ENCODE data around the gene C13orf46. TPM values are rescaled to one million over a fixed set of nuclear protein-coding genes. Genes with fewer than 3 reads are reported as not detected.

The C13orf46 gene
- polyA plus RNA-seq, 3 donors, result 0.06 to 0.18 (median 0.15) TPM

DNA sequence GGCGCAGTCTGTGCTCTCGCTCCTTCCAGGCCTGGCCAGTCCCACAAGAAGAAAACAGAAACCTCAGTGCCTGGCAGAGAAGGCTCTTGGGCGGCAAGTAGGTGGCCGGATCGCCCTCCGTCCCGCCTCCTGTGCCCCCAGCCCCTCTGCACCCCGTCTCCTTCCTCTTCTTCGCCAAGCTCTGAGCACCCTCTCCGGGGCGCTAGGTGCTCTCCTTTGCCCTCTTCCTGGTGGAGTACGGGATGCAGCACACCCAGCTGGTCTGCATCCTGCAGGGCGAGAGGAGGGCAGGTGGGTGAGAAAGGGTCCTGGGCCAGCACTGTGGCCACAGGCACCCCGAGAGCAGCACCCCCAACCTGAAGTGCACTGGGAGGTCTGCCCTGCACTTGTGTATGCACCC lies 17.3 kb downstream of the C13orf46 start:
- no peak for DNase-seq

DNA sequence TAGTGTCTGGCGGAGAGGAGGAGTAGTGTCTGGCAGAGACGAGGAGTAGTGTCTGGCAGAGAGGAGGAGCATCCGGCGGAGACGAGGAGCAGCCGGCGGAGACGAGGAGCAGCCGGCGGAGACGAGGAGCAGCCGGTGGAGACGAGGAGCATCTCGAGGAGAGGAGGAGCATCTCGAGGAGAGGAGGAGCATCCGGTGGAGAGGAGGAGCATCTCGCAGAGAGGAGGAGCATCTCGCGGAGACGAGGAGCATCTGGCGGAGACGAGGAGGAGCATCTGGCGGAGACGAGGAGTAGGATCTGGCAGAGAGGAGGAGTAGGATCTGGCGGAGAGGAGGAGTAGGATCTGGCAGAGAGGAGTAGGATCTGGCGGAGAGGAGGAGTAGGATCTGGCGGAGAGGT lies 18.2 kb downstream of the C13orf46 start:
- DNase-seq, result no peak

DNA sequence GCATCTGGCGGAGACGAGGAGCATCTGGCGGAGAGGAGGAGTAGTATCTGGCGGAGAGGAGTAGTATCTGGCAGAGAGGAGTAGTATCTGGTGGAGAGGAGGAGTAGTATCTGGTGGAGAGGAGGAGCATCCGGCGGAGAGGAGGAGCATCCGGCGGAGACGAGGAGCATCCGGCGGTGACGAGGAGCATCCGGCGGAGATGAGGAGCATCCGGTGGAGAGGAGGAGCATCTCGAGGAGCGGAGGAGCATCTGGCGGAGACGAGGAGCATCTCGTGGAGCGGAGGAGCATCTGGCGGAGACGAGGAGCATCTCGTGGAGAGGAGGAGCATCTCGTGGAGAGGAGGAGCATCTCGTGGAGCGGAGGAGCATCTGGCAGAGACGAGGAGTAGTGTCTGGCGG lies 18.6 kb downstream of the C13orf46 start:
- no peak for DNase-seq

DNA sequence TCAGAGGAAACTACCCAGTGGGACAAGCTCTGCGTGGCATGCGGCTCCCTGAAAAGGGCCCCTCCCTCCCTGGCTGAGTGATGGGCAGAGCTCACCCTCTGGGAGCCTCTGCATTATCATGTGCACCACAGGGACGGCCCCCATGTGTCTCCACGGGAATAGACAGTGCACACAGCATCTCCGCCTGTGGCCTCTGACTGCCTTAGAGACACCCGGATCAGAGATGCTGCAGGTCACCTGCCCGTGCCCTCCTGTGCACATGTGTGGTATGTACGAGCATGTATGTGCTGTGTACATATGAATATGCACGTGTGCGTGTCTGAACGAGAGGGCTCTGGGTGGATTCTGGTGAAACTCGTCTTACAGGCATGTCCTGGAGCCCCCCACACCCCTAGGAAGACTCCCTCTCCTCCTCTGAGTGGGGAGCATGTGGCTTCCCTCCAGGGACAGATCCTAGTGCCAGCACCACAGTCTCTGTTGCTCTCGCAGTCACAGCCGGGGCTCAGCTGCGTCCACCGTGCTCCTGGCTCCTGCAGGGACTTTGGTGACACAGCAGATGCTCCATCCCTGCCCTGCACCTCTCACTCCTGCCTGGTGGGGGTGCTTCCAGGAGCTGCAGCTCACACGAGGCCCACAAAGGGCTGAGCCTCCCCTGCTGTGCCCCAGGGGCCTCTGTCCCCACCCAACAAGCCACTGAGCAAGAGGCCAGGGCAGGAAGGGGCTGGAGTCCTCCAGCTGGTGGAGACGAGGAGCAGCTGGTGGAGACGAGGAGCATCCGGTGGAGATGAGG lies 19.6 kb downstream of the C13orf46 start:
- DNase-seq, result no peak

DNA sequence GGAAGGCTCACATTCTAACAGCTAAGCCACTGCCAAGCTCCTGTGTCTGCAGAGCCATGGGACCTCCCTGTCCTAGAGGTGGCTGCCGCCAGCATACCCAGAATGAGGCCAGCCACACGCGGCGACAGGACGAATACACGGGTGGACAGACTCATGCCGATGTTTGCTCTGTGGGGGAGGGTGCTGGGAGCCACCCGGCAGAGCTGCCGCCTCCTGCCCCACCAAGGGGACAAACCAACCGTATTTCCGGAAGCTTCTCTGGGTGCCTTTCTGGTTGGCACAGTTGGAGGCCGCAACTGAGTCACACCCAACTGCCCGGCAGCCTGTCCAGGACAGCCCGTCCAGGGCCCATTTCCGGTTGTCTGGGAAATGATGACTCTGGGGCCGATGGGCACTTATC lies 20.3 kb downstream of the C13orf46 start:
- DNase-seq, result no peak

DNA sequence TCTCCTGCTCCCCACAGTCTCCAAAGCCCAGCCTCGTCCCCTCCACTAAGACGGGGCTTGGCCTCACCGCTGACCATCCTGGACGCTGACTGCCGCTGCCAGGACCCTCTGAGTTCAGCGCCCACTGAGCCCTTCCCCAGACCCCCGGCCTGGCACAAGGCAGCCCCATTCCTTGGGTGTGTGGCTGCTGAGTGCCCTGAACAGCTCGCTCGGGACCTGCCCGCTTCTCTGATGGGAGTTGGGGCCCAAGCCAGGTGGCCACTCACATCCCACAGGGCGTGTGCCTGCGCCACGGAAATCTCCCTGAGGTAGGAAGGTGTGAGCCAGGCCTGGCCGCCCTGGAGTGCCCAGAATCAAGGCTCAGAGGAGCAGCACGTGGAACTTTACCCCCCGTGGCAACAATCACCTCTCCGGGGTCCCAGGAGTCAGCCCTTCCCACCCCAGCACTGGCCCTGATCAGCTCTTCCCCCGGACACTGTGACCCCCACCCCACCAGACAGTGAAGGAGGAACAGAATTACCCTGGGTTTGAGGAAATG lies 20.8 kb downstream of the C13orf46 start:
- DNase-seq, result no peak

DNA sequence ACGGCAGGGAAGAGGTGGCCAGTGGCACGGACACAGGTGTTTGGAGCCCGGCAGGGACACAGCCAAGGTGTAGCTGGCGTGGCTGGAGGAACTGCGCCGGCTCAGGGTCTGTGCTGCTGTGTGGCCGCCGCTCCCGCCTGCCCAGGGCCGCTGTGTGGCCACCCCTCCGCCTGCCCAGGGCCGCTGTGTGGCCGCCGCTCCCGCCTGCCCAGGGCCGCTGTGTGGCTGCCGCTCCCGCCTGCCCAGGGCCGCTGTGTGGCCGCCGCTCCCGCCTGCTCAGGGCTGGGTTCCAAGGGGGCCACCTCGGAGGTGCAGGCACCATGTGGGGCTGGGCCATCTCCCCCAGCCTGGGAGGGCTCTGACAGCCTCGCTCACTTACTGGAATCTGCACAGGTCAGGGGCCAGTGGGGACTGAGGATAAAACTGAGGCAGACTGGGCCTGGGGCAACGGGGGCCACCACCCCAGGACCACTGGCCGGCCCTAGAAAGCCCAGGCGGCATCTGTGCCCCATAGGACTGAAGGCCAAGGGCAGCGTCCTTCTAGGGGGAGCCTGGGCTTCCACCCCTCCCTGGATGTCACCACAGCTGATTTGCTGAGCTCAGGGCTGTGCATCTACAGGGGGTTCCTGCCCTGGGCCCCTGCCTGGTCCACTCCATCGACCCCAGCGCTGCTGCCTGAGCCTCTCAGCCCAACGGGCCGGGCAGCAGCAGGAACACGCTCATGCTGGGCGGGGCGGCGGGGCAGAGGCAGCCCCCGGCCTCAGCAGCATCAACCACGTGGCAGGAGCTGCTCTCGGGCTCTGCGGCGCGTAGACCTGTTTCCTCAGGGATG lies 21.5 kb downstream of the C13orf46 start:
- DNase-seq, result no peak

DNA sequence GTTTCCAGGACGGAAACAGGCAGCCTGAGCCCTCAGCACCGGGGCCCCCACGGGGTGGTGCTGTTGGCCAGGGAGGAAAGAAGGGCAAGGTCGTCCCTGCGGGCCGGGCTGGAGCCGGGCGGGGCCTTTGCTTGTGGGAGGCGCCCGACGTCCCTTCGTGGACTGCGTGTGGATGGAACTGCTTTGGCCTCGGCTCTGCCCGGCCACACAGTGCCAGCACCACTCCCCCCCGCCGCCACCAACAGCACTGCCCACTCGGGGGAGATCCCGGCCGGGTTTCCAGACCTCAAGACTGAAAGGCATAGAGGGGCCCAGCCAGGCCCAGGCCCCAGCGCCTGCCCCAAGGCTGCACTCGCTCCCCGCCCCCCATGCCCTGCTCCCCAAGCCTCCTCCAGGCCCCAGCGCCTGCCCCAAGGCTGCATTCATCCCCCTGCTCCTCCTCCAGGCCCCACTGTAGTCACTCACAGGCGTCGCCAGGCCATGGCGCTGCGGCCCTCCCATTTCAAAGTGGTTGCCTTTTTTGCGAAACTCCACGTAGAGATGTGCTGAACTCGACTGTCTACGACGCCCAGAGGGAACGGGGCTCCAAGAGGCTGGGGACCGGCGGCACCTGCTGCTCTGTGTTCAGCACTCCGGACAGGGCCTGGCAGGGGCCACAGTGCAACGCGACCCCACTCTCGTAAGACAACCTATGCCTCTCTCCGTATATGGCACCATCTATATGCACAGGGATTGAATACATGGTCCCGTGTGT lies 22.5 kb downstream of the C13orf46 start:
- no peak for DNase-seq

DNA sequence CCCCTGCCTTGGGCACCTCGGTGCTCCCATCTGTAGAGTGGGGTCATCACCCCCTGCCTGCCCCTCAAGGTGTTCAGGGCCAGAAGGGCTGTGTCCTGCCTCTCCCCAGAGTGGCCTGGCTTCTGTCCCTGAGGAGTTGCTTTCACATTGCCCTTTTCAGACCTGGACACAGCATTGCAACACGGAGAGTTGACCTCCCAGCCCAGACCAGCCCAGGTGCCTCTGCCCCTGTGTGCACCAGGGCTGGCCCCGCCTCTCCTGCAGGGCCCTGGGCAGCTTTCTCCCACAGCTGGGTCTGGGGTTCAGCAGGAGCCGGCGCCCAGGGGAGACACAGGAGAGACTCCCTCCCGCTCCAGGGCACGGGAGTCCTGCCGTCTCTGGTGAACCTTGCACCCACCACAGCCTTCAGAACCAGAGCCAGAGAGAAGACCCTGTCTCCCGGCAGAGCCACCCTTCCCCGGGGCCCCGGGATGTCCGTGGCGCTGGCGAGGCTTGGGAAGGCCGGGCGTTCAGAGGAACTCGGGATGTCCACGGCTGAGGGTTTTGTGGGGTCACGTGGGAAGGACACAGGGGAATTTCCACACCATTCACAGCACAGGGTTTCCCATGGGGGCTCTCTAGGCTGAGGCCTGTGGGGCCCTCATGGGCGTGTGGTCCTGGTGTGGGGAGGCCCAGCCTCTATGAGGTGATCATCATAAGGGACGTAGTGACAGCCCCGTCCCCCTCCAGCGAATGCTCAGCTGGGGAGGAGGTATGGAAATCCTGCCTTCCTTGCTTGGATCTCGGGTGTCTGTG lies 23.2 kb downstream of the C13orf46 start:
- DNase-seq, result no peak

DNA sequence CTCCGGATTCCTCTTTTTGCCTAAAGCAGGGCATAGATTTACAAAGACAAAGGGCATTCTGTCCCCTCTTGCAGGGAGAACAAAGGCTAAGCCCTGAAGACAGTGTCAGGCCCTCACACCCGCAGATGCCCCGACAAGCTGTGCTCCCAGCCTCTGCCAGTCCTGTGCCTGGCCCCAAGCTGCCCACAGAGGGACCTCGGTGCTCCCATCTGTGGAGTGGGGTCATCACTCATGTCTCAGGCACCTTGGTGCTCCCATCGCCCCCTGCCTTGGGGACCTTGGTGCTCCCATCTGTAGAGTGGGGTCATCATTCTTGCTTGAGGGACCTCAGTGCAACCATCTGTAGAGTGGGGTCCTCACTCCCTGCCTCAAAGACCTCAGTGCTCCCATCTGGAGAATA lies 24.3 kb downstream of the C13orf46 start:
- DNase-seq, result no peak

DNA sequence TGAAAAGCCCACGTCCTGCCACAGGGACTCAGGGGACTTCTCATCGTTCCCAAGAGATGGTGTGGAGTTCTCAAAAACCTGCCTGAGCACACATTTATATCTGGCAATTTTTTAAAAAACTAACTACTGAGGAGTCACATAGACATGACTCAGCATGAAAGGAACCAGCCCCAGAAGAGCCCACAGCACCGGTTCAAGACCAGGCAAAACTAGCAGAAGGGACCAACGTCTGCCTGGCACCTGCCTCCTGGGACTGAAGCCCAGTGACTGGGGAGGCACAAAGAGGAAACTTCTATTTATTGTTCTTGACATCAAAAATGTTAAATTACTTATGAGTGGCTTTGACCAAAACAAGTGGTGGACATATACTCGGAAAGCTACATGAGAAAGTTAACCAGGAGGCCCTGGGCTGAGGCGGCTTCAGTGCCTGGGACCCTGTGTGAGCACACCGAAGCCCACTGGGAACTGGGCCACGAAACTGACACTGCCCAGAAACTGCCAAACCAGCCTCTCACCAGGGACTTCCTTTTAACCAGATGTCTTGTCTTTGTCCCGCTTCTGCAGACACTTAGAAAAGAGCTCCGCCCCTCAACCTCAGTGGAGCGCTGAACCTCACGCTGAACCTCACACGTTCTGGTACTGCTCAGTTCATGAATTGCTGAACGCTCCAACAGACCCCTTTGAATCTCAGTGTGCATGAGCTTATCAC lies 25.7 kb downstream of the C13orf46 start:
- no peak for DNase-seq

DNA sequence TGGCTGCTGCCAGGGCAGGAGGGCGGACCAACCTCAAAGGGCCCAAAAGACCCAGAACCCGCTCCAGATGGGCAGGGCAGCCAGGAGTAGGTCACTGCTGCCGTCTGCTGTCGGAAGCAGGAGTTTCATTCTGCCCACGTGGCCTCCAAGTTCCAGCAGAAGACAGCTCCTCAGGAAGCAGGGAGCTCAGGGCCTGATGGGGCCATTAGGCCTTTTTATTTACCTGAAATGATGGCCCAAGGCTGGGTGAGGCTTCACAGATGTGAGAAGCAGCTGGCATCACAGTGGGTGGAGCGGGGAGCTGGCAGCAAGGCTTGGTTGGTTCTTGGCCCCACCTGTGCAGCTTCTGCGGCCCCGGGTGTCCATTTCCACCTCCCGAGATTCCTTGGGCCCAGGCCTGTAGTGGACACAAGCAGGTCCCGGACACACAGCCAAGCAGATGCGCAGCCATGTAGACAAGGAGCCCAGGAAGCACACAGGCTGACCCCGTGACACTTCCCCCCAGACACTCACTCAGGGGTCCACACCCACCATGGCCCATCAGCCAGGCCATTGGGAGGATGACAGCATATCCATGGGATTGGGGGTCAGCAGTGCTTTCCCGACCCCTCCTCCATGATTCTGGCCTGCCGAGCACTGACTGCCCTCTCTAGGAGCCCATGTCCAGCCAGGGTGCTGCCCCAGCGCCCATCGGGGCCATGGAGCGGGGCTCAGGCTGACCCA lies 26.4 kb downstream of the C13orf46 start:
- no peak for DNase-seq

DNA sequence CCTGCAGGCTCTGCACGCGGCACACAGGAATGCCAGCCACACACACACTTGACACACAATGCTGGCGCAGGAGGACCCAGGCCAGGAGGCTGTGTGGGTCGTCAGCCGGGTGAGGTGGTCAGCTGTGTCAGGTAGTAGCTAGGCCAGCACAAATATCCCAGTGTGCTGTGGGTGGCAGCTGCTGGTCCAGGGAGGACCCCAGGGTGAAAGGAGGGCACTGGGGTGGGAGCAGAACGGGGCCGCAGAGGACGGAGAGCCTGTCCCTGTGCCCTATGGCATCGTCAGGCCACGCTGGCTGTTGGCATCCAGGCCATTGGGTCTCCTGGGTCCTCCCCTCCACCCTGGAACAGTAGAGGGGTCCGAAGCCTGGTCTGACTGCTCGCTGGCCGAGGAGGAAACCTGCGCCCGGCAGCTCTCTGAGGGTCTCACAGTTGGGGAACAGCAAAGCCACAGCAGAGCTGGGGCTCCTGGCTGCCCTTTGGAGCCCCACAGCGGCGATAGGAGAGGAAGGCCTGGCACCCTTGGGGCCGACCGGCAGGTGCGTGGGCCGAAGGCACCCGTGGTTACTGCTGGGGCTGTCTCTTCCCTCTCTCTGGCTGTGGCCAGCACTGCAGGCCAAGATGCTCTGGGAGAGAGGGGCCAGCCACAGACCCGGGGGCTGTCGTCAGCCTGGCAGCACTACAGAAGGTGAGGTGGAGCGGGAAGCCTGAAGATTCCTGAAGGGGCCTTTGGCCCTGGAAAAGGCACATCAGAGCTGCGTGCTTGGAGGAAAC lies 27.3 kb downstream of the C13orf46 start:
- DNase-seq, result no peak

DNA sequence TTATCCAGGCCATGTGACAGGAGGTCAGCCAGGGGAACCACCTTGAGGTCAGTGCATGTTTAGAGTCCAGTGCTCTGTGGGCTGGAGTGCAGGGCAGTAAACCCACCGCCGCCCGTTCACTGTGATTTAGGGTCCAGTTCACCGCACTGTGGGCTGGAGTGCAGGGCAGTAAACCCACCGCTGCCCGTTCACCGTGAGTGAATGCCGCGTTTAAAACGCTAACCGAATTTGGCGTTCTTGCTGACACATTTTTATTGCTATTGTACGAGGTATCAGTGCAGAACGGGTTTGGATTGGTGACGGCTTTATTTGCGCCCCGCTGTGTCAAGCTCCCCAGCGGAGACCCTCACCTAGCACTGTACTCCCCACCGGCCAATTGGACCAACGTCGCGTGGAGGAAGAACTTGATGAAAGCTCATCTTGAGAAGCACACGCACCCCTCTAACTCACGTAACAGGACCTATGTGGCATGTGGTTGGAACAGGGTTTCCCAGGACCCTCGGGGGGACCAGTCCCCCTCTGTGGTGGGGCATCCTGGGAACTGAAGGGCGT lies 27.9 kb downstream of the C13orf46 start:
- DNase-seq, result no peak

DNA sequence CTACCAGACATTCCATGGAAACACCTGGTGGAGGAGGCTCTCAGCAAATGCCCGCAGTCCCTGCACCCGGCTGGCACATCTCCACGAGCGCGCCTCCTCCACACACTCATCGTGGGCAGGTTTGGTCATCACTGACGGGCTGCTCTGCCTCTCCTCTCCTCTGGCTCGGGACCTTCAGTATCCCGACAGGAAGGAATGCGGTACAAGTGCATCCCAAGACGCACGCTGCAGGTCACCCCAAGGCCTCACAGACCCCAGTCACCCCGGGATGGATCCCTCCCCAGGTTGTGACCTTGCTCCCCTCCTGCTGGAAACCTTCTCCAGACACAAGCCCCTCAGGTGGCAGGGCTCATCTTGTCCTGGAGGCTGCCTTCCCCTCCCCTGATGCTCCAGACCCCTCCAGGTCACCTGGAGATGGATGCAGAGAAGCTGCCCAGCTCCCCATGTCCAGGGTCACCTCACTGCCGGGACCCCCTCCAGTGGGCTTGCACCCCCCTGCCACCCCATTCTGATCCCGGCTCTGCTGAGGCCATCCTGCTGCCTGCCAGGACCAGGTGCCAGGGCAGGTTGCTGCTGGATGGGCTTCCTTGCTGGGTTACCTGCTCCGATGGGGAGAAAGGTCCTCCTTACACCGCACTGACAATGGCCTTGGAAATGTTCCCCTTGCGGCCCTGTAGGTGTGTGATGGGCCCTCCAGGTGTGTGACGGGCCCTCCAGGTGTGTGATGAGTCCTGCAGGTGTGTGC lies 29.9 kb downstream of the C13orf46 start:
- DNase-seq, result no peak

DNA sequence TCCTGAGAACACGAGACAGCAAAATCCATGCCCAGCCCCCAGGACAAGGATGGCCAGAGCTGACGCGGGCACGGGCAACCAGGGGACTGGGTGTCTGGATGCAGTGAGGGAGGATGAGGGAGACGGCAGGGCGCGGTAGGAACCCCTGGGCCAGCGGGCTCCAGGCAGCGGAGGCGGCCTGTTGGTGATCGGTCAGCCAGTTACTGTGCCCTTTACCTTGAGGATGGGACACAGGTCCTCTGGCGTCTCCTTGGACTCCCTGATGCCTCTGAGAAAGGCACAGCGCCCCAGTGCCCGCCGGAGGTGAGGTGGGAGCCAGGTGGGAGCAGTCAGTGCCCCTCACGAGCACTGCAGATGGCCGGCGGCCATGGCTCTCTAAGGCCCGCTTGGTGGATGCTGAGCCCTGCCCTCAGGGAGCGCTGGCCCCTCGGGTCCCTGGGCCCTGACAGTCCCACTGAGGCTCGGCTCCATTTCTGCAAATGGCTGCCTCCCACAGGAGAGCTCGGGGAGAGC lies 31.2 kb downstream of the C13orf46 start:
- DNase-seq, result no peak

DNA sequence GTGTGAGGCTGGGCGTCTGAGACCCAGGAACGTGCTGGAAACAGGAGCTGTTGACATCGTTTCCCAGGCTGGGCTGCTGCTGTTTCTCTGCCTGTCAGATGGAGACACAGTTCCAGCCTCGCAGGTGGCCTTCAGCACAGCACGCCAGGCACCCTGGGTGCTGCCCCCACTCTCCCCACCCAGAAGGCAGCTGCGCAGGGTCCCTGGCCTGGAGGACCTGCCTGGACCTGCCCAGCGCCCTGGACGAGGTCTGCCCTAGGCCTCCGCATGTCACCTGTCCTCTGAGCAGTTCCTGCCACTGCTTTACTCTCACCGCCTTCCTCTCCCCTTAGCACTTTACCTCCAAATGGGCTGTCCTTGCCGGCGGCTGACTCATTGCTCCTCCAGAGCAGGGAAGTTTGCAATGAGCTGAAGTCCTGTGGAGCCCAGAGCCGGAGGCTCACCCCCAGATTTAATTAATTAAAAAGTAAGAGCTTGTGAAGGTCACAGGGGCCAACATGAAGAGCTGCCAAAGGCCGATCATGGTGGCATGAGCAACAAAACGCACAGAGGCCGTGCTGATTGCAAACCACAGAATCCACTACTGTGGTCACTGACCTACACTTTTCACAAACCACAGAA lies 32.2 kb downstream of the C13orf46 start:
- no peak for DNase-seq

DNA sequence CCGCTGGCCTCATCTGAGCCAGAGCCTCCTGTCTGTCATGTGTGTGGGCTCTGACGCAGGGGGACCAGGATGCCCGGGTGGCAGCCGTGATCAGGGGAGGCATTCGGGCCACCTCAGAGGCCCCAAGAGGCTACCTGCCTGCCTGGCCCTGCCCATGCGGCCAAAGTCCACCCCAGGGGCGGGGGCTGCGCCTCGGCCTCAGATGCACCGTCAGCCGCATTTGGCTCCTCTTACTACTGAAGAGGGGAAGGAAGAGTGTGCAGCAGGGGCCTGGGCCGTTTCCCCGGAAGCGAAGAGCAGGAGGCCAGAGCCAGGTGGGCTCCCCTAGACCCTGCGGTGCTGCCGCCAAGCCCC lies 34.0 kb downstream of the C13orf46 start:
- DNase-seq, result no peak

Measured in renal pelvis (tissue), 4 donors.